WERI-Rb-1 (cell line): ENCODE data around the gene C13orf42.

ENCODE experiments used
- DNase-seq: peaks from one replicate; pipeline ENCODE4 v3.0.0-alpha.2; 2020
- H3K27ac ChIP-seq: fragments of 250-450 bp; sonication (Bioruptor Pico); 2 replicates; pipeline ENCODE4 v1.5.1; 2020; ENCODE audit warnings: mild to moderate bottlenecking, moderate library complexity
- H3K27me3 ChIP-seq: fragments of 250-450 bp; sonication (Bioruptor Pico); 2 replicates; pipeline ENCODE4 v1.5.1; 2021; ENCODE audit warnings: mild to moderate bottlenecking, low read depth, moderate library complexity; ENCODE audit not compliant: insufficient read depth, severe bottlenecking
- H3K36me3 ChIP-seq: fragments of 250-450 bp; sonication (Bioruptor Pico); 2 replicates; pipeline ENCODE4 v1.5.1; 2020; ENCODE audit warnings: mild to moderate bottlenecking, moderate library complexity
- H3K4me3 ChIP-seq: 2 replicates; pipeline ENCODE4 v1.5.1; 2011; ENCODE audit warnings: low read depth, mild to moderate bottlenecking, control low read depth, low read length
- H3K9me3 ChIP-seq: fragments of 250-450 bp; sonication (Bioruptor Pico); 2 replicates; pipeline ENCODE4 v1.5.1; 2021; ENCODE audit warnings: mild to moderate bottlenecking, moderate library complexity; ENCODE audit not compliant: severe bottlenecking
- TF ChIP-seq, protein P1 (sequence below): IDR thresholded peaks from 2 replicates; pipeline ENCODE4 v1.5.1; 2011; ENCODE audit warnings: low read depth, mild to moderate bottlenecking, control low read depth, inconsistent platforms, low read length

Gene C13orf42

DNA sequence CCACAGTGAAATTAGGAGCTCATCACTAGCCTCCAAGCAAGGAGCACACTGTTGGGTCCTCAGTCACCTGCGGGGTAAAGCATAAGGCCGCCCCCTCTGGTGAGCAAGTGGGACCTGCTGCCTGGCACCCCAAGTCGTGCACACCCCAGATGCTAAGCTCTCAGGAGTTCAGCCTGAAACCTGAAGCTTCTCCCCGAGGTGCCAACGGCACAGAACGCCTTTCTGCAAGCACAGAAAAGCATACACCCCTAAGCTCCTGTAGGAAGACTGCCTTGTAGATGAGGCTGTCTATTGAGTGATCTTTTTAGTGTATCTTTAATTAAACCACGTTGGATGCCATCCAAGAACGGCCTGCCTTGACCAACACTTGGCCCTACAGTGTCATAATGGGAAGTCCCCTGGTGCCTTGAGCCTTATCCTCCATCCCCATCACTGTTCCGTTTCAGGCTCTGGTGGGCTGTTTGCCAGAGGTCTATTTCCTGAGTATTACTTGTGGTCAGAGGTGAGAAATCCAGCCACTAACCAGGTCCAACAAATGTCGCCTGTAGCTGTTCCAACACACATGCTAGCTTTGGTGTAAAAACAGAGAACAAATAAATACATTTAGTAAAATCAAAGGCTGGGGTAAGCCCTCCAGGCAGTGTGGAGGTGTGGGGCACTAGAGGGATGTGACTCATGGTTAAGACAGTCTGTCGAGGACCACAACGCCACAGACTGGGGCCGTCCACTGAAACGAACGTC, 44.8 kb downstream of the C13orf42 start:
- no peak for DNase-seq

GRCh38 chr13:51065372-51066090, 45.5 kb downstream of the C13orf42 start:
- no peak for DNase-seq
- TF ChIP-seq, protein P1, sequence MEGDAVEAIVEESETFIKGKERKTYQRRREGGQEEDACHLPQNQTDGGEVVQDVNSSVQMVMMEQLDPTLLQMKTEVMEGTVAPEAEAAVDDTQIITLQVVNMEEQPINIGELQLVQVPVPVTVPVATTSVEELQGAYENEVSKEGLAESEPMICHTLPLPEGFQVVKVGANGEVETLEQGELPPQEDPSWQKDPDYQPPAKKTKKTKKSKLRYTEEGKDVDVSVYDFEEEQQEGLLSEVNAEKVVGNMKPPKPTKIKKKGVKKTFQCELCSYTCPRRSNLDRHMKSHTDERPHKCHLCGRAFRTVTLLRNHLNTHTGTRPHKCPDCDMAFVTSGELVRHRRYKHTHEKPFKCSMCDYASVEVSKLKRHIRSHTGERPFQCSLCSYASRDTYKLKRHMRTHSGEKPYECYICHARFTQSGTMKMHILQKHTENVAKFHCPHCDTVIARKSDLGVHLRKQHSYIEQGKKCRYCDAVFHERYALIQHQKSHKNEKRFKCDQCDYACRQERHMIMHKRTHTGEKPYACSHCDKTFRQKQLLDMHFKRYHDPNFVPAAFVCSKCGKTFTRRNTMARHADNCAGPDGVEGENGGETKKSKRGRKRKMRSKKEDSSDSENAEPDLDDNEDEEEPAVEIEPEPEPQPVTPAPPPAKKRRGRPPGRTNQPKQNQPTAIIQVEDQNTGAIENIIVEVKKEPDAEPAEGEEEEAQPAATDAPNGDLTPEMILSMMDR = no peak
- no peaks in the 10 kb centered on the region for H3K36me3 ChIP-seq

More for the DNA sequence above, 44.8 kb downstream of the C13orf42 start:
- TF ChIP-seq, protein P1 = no peak
- Histone ChIP-seq H3K36me3 (no peaks in the 10 kb centered on the region), H3K9me3 (no peaks in the 10 kb centered on the region), H3K27me3 (no peaks in the 10 kb centered on the region), H3K4me3 (no peak overlapping the region), H3K27ac (no peak overlapping the region)

GRCh38 chr13:51064753-51065152, 46.3 kb downstream of the C13orf42 start:
- no peaks in the 10 kb centered on the region for H3K27me3 ChIP-seq
- TF ChIP-seq, protein P1 = no peak
- no peak overlapping the region for H3K27ac ChIP-seq
- no peak for DNase-seq
- H3K4me3 ChIP-seq = no peak overlapping the region
- no peaks in the 10 kb centered on the region for H3K36me3 ChIP-seq
- H3K9me3 ChIP-seq = no peaks in the 10 kb centered on the region

More at GRCh38 chr13:51065372-51066090, 45.5 kb downstream of the C13orf42 start:
- no peaks in the 10 kb centered on the region for H3K9me3 ChIP-seq
- no peaks in the 10 kb centered on the region for H3K27me3 ChIP-seq
- H3K4me3 ChIP-seq = no peak overlapping the region
- no peak overlapping the region for H3K27ac ChIP-seq

DNA sequence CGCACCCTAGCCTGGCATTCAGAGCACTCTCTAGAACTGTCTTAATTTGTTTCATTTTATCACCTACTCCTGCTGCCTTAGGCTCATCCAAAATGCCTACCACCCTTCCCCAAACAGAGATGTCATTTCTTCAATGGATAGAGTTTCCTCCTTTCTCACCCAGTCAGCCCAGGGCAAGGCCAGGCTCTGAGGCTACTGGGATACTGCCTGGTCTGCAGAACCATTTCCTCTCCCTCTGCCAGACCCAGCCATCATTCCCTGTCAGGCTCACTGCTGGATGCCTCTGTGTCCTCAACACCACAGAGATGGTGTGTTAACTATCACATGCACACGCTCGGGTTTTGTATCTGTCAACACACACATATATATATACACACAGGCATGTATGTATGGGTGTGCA, 47.2 kb downstream of the C13orf42 start:
- TF ChIP-seq, protein P1 = no peak
- no peak for DNase-seq
- Histone ChIP-seq H3K27ac (no peak overlapping the region), H3K4me3 (no peak overlapping the region), H3K36me3 (no peaks in the 10 kb centered on the region), H3K9me3 (no peaks in the 10 kb centered on the region), H3K27me3 (no peaks in the 10 kb centered on the region)

GRCh38 chr13:51058461-51059167, 52.5 kb downstream of the C13orf42 start:
- no peak overlapping the region for H3K27ac ChIP-seq
- H3K4me3 ChIP-seq = no peak overlapping the region
- H3K36me3 ChIP-seq = no peaks in the 10 kb centered on the region
- H3K9me3 ChIP-seq = no peaks in the 10 kb centered on the region
- TF ChIP-seq, protein P1 = no peak
- no peaks in the 10 kb centered on the region for H3K27me3 ChIP-seq
- no peak for DNase-seq
